ENCODE measurements around the gene P2RX7.

The P2RX7 gene

DNA sequence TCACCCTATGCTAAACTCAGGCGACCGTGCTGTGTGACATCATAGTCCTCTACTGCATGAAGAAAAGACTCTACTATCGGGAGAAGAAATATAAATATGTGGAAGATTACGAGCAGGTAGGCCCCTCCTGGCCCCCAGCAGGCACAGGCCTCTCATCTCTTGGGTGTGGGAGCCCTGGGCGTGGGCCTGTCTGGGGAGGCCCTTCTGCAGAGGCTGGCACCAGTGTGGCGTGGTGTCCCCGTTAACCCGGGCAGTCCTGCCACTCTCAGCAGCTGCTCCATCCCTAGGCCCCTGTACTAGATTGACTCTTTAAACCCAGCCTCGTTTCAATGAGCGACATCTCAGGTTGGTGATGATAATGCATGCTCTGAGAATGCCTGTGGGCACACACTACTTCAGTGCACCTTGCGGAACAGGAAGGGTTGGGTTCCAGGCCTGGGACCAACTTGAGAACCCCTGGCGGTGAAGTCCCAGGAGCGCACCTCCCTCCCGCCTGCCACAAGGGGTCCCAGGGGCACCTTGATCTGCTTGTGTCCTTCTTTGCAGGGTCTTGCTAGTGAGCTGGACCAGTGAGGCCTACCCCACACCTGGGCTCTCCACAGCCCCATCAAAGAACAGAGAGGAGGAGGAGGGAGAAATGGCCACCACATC is 100.4 kb downstream of the P2RX7 start:
- Histone ChIP-seq H3K4me3 (ENCODE audit: extremely low read depth, insufficient read depth, low read length, poor library complexity, severe bottlenecking) (no peak overlapping the region), H3K27ac (ENCODE audit: low read depth, low read length, severe bottlenecking) (no peak overlapping the region), H3K4me1 (ENCODE audit: control insufficient read depth, insufficient read depth, low read length, poor library complexity, severe bottlenecking) (no peaks in the 10 kb centered on the region), H3K9me3 (ENCODE audit: control insufficient read depth, low read length) (no peaks in the 10 kb centered on the region), H3K36me3 (ENCODE audit: control insufficient read depth, insufficient read depth, low read length) (peaks cover 52% of the 10 kb centered on the region)
- WGBS, 2 experiments (ENCODE audit: insufficient coverage in 2 of 2) = 93 to 95% methylated on average over 8 to 11 of the region's 14 CpGs

DNA sequence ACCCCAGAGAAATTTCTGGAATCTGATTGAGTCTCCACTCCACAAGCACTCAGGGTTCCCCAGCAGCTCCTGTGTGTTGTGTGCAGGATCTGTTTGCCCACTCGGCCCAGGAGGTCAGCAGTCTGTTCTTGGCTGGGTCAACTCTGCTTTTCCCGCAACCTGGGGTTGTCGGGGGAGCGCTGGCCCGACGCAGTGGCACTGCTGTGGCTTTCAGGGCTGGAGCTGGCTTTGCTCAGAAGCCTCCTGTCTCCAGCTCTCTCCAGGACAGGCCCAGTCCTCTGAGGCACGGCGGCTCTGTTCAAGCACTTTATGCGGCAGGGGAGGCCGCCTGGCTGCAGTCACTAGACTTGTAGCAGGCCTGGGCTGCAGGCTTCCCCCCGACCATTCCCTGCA is 100.9 kb downstream of the P2RX7 start:
- H3K4me1 ChIP-seq (ENCODE audit: control insufficient read depth, insufficient read depth, low read length, poor library complexity, severe bottlenecking) = no peaks in the 10 kb centered on the region
- H3K36me3 ChIP-seq (ENCODE audit: control insufficient read depth, insufficient read depth, low read length) = peaks cover 51% of the 10 kb centered on the region
- H3K9me3 ChIP-seq (ENCODE audit: control insufficient read depth, low read length) = no peaks in the 10 kb centered on the region
- no peak overlapping the region for H3K27ac ChIP-seq (ENCODE audit: low read depth, low read length, severe bottlenecking)
- no peak overlapping the region for H3K4me3 ChIP-seq (ENCODE audit: extremely low read depth, insufficient read depth, low read length, poor library complexity, severe bottlenecking)
- WGBS, 2 experiments (ENCODE audit: insufficient coverage in 2 of 2) = 93 to 94% methylated on average over 11 of the region's 11 CpGs

DNA sequence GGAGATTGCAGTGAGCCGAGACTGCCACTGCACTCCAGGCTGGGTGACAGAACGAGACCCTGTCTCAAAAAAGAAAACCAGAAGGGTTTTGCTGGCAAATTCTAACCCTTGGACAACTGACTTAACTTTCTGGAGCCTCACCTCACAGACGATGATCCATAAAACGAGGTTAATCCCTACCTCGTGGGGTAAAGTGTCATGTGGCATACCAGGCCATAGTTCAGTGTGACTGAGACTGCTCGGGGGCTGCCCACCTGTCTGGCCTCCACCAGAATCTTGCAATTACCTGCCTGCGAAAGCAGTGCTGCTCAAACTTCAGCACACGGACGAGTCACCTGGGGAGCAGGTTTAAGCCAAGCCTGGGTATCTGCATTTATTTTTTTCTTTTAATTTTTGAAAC is 104.1 kb downstream of the P2RX7 start:
- Histone ChIP-seq H3K27ac (ENCODE audit: low read depth, low read length, severe bottlenecking) (no peak overlapping the region), H3K4me1 (ENCODE audit: control insufficient read depth, insufficient read depth, low read length, poor library complexity, severe bottlenecking) (peaks cover 3% of the 10 kb centered on the region), H3K9me3 (ENCODE audit: control insufficient read depth, low read length) (no peaks in the 10 kb centered on the region), H3K4me3 (ENCODE audit: extremely low read depth, insufficient read depth, low read length, poor library complexity, severe bottlenecking) (no peak overlapping the region), H3K36me3 (ENCODE audit: control insufficient read depth, insufficient read depth, low read length) (peaks cover 61% of the 10 kb centered on the region)
- WGBS, 2 experiments (ENCODE audit: insufficient coverage in 2 of 2) = 89 to 94% methylated on average over 8 to 9 of the region's 9 CpGs

DNA sequence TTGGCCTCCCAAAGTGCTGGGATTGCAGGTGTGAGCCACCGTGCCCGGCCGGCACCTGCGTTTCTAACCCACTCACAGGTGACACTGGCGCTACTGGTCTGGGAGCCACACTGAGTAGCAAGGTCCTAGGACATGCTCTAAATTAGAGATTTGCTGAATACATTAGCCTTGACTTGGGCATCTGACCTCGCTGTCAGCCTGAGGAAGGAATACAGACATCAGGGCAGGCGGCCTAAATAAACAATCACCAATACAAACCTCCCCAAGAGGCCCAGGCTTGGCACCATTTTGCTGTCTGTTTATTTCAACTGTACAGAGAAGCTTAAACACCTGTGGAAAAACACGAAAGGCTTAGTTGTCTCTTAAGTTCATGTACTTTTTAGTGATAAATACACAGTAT is 104.7 kb downstream of the P2RX7 start:
- 90 to 92% methylated on average over 5 to 7 of the region's 8 CpGs for WGBS, 2 experiments (ENCODE audit: insufficient coverage in 2 of 2)
- Histone ChIP-seq H3K36me3 (ENCODE audit: control insufficient read depth, insufficient read depth, low read length) (peaks cover 62% of the 10 kb centered on the region), H3K9me3 (ENCODE audit: control insufficient read depth, low read length) (no peaks in the 10 kb centered on the region), H3K4me1 (ENCODE audit: control insufficient read depth, insufficient read depth, low read length, poor library complexity, severe bottlenecking) (peaks cover 3% of the 10 kb centered on the region), H3K4me3 (ENCODE audit: extremely low read depth, insufficient read depth, low read length, poor library complexity, severe bottlenecking) (no peak overlapping the region), H3K27ac (ENCODE audit: low read depth, low read length, severe bottlenecking) (no peak overlapping the region)

Measured in mesodermal cell (in vitro differentiated cells).